Left kidney (tissue), 2 donors: ENCODE measurements around the gene SLC7A1. TPM values are rescaled to one million over a fixed set of nuclear protein-coding genes. Genes with fewer than 3 reads are reported as not detected.

Experiments
- DNase-seq: peaks from one replicate; pipeline ENCODE4 v3.0.0-alpha.2; 2013
- polyA plus RNA-seq: library from polyadenylated mRNA; unstranded; fragments of 120-200 nt; gene quantifications from one replicate; pipeline ENCODE4 v1.2.1, GENCODE V29; 2013; ENCODE audit not compliant: insufficient read length

The SLC7A1 gene
- polyA plus RNA-seq, 1 donor: 16.5 TPM

DNA sequence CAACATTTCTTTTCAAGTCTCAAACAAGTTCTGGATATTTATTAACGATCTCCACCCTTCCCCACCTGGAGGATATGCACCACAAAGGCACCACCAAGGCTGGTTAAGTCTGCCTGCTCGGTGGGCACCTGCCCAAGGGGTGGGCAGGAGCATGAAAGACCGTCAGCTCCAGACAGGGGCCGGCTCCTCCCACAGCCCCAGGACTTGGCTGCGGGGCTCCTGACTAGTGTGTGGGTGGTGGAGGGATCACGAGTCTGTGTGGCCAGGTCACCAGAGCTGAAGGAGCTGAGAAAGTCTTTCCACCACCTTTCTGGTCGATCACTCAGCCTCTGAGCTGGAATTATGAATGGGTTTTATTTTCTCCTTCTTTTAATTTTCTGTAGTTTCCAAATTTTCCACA, 7.8 kb downstream of the SLC7A1 start:
- no peak for DNase-seq

DNA sequence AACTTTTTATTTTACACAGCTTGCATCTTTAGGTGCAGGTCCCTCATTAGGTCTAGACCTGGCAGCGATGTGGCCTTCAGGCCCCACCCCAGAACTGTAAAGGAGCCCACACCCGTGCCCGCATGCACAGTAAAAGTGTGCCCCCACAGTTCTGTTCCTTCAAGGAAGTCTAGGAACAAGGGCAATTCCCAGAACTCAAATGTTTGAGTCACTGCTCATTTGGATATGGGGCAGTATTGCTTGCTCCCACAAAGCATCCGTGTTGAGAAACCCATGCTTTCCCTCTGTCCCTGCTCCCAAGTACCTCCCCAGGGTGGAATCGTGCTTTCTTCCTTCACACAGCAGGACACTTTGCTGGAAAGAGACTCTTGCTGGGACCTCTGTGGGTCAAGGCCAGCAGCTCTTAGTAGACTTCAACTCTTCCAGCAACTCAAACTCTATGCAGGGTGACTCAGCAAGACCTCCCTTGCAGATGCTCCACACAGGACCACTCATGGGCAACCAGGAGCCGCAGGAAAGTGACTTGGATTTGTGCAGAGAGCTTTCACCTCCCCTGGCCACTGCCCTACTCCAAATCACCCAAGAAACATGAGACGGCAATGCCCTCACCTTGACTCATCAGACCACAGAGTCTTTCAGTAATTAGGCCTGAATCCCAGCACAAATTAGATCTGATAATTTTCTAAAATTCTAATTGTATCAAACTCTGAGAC, 12.3 kb downstream of the SLC7A1 start:
- DNase-seq: no peak

DNA sequence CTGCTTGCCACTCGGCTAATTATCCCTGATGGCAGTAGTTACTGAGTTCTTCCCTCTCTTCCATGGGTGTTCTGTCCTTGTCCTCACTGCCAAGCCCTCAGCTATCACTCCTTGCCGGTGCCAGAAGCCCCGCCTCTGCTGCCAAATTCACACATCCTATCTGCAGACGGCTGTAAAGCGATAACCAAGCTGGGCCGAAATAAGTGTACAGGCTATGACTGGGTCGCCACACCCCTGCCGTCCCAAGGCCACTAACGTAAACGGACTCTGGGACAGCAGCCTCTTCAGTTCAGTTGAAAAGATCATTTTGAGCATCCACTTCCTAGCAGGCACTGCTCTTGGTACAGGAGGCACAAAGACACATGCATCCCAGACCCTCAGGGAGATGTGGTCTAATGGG, 13.3 kb downstream of the SLC7A1 start:
- no peak for DNase-seq

DNA sequence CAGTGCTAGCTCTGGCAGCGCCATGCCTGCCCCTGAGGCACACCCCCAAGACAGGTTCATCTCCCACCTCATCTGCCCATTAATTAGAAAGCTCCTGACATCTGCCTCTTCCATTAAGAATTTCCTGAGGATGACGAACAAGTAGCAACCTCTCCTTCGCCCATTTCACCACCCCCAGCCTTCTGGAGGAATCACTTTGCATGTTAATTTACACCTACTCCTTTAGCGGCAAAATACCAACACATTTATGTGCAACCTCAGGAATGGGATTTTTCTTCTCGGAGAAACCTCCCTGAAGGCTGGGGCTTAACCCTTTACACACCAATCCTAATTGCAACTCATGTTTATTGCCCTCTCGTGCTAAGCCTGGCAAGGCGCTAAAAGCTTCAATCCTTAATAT, 13.8 kb downstream of the SLC7A1 start:
- no peak for DNase-seq

DNA sequence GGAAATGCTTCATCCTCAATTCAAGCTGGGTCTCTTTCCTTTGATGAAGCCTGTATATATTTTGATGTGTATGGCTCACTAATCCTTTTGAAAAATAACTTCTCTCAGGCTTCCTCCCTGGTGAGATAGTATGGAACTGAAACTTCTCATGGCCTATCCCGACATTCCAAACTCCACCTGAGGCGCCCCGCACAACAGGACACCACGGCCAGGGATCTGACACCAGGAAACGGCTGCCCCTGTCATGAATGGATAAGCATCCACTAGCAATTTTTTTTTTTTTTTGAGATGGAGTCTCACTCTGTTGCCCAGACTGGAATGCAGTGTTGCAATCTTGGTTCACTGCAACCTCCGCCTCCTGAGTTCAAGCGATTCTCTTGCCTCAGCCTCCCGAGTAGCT, 16.4 kb downstream of the SLC7A1 start:
- DNase-seq: no peak

DNA sequence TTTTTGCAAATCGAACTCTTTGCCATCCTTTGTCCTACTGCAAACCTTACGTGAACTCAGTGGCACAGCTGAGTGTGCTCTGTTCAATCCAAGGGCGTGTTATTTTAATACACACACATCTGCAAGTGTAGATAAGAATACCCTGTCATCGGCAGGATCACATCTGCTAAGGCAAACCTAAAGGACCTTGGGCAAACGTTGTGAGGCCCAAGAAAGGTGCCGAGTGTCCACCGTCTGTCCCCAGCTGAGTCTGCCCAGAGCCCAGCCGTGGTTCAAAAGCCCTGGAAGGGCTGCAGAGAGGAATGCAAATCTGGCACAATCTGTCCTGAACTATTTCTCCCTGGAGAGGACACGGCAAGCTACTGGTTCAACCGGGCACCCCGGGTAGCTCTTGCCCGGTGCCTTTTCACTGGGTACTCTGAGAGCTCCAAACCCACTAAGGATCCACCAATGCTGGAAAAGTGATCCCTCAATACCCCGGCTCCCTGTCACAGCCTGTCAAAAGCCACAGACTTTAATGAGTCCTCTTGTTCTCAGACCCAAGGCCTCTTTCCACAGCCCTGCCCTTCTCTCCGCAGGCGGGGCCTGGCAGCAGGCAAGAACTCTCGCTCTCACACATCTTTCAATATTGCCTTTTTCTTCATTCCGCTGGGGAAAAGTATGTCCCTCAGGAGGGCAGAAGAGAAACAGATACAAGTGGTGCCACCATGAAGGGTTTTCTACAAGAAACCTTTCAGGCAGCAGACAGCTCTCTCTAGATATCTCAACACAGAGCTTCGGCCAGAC, 17.0 kb downstream of the SLC7A1 start:
- no peak for DNase-seq

DNA sequence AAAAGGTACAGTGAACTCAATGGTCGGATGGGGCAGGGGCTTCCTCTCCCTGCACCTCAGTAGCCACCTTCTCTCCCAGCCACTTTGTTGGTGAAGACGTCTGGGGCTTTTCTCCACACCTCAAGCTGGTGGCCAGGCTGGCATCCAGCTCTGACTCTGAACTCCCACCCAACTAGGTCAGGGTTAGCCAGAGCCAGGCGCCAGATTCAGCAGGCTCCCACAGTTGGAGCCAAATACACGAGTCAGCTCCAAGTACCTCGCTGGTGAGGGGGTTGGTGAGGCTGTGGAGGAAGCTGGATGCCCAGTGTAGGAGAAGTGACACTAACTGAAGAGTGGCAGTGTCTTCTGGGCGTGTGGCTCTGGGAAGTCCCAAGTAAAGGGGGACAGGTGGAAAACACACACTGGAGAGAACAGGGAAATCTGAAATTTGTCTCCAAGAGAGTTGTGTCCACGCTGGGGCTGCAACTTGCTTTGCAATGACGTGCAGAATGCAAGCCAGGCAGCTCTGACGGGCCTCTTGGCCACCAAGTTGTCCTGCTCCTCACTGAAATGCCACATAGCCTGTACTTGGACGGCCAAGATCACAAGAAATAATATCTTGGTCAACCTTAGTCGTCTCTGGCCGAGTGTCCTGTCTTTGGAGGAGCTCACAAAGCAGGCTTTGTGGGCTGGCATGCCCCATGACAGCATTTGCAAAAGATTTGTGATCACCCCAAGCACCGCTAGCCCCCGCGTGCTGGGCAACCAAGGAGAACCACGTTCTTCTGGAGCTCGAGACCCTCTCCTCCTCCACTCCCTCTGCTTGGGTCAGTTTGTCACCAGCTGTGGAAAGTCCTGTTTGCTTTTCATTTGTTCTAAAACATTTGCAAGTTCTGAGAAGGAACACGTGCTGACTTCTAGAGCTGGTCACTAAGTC, 18.1 kb downstream of the SLC7A1 start:
- DNase-seq: no peak

DNA sequence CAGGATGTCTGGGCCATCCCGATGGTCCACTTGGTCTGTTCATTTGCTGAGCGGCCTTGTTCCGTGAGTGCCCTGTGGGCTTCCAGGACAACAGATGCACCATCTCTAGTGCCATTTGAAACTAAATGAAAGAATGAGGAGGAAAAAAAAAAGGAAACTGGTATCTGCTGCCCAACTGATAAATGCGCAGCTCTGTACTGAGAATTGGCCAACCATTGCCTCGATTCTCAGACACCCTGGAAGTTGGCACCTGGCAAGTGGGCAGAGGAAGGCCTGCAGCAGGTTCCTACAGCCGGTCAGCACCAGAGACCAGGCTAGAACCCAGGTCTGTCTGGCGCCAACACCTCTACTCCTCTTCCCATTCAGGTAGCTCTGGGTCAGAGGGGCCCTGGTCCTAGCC, 18.9 kb downstream of the SLC7A1 start:
- DNase-seq: no peak

DNA sequence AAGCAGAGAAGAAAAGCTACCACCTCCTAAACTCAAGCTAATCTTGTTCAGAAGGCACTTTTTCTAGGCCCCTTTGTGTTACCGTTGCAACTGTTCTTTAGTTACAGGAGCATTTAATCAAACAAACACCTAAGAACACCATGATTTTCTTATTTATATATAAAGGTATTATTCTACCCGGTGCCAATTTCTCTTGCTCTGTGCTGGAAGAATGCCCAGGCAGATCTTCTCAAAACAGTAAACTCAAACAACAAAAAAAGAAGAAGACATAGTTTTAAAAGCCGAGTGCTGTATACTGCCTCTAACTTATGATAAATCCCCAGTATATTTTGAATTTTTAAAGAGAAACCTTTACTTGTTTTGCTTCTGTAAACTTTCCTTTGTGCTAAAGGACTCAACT, 20.4 kb downstream of the SLC7A1 start:
- DNase-seq: no peak

DNA sequence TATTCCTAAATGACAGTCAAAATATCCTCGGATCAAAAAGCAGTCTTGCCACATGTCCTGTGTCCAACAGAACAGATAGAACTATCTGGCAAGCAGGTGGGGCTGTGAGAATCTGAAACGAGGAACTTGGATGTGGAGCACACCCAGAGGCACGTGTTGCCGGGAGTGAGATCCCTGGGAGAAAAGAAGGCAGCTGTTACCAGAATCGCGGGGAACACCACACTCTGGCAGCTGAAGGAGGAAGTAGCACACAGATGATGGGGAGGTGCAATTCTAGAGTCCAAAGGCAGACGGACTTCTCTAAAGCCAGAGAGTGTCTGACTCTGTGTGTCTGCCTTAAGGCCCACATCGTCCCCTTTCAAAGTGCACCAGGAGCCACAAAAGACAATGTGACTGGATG, 22.3 kb downstream of the SLC7A1 start:
- DNase-seq: no peak

DNA sequence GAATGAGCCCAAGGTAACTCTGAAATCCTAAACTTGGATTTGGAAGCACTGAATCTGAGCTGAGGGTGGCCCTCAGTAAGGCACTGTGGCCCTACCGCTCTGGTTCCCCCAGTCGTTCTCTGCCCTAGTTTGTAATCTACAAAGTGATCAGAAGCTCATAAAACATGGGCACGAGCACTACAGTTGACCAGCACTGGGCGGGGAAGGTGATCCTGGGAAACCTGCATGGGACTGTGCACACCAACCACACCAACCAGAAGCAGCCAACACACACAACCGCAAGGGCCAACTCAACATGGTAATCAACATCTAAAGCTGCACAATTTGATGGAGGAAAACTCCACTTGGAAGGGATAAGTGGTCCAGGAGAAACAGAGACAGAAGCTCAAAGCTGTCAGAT, 22.9 kb downstream of the SLC7A1 start:
- DNase-seq: no peak

DNA sequence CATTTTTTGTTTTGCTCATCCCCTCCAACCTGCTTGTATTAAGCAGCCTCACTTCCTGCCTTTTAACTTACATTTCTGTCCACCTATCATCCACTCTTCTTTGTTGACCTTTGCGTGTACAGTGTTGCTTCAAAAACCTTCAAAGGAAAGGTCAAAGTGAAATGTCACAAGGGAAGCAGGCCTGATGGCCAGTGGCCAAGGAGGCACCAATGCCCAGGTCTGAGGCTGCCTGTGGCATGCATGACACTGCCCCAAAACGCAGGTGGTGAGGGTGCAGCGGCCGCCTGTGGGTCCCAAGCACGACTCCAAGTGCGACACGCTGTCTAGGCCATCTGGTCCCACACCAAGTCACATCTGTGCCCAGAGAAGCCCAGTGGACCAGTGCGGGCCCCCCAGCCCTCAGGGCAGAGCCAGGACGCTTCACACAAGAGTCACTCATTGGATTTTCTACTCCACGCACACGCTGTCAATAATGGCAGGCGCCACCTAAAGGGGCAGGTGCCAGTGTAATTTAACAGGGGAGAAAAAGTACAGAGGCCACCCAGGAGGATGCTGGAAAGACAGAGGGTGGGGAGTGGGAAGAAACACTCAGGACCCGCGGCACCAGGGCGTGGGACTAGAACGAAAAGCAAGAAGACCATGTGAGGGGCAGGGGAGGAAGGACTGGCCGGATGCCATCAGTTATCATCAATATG, 23.5 kb downstream of the SLC7A1 start:
- DNase-seq: no peak

DNA sequence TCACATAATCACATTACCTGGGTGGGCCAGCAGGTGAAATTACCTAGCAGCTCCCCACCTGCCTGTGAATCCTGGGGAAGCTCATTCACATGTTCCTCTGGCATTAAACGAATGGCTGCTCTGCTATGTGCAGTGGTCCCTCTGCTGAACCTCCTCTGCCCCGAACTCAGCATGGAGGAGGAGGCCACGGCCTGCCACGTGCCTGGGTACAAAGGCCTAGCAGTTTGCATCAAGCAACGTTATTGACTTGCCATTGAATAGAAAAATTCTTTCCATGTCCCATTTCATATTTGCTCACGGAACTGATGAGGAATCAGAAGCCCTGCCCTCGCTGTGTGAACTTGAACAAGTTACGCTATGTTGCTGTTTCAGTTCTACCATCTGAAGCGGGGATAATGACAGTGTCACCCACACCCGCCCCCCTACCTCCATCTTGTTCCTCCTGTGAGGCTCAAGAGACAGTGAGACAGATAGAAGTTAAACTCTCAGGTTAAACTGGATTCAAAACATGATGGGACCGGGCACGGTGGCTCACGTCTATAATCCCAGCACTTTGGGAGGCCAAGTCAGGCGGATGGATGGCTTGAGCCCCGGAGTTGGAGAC, 25.3 kb downstream of the SLC7A1 start:
- no peak for DNase-seq

DNA sequence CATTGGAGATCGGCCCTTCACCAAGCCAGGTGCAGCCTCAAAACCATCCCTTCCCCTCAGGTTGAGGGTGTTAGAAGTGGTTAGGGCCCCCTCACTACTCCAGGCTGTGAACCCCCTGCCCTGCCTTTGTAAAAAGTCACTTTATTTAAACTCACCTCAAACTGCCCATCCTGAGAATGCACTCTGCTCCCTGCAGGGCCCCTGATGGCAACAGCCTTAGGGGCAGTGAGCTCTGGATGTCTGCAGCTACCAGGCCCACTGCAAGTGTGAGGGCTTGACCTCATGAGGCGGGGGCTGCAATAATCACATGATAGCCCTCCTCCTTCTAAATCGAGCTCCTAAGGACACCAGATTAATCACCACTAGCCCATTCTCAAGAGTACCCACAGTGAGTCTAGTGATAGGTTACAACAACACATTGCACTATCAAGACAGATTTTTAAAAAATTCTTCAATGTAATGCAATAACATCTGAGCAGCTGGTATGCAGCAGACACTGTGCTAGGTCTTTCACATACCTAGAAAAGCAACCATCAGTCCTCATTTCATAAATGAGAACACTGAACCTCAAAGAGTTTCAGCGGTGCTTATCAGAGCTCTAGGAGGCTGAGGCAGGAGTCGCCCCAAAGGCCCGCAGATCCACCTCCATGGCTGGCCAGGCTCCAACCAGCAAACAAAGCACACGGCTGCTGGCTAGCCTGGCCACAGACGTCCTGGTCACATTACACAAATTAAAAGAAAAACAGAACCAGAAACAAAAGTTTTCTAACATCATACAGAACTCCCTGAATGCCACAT, 26.0 kb downstream of the SLC7A1 start:
- DNase-seq: no peak

DNA sequence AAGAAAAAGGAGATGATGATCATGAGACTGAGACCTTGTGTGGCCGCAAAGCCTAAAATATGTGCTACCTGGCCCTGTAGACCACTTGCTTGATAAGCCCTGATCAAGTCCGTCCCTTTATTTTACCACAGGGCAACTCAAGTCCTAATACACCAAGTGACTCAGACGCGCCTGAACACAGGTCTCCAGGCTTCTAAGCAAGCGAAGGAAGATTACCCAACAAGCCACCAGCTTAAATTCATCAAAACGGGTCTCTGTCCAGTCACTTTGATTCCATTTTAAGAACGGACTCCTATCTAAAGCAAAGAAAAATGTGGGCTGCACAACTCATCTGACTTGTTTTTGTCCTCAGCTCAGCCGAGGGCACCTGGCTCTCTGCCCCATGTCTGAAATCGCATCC, 26.8 kb downstream of the SLC7A1 start:
- DNase-seq: no peak

DNA sequence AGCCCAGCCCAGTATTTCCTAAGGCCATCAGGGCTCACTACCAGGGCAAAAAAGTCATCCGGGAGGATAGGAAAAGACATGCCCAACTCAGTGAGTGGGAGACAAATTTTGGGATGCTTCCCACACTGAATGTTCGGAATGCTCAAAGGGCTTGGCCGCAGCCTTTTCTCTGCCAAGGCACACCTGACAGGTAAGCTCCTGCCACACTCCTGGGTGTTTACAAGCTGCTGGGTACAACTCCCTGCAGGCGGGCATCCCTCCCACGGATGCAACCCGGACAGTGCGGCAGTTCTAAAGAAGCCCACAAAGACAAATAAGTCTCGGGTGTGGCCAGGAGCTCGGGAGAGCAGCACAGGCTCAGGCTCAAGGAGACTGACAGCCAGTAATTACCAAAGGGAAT, 28.1 kb downstream of the SLC7A1 start:
- no peak for DNase-seq

DNA sequence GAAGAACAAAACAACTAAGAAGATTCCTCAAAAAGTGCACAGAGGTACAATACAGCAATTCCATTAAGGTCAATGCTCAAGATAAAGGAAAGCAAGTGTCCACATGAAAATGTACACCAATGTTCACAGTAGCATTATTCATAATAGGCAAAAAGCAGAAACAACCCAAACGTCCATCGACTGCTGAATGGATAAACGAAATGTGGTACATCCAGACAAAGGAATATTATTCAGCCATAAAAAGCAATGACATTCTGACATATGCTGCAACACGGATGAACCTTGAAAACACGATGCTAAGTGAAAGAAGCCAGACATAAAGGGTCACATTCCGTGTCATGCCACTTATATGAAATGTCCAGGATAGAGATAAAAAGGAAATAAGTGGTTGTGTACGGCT, 29.3 kb downstream of the SLC7A1 start:
- DNase-seq: no peak

DNA sequence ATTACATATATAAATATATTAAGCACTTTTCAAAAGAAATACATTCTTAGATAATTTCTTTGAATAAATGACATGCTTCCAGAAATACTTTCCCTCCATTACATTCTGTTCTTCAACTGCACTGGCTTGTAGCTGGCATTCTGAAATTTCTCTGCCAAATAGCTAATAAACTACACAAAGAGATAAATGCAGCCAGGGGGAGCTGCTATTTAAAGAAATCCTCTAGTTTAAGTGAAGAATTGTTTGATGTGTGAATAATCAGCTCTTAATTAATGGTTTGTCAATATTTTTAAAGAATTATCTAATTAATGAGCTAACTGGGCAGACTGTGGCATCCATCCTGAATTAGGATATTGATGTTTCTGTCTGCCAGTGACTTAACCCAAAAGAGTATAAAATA, 30.7 kb downstream of the SLC7A1 start:
- no peak for DNase-seq

DNA sequence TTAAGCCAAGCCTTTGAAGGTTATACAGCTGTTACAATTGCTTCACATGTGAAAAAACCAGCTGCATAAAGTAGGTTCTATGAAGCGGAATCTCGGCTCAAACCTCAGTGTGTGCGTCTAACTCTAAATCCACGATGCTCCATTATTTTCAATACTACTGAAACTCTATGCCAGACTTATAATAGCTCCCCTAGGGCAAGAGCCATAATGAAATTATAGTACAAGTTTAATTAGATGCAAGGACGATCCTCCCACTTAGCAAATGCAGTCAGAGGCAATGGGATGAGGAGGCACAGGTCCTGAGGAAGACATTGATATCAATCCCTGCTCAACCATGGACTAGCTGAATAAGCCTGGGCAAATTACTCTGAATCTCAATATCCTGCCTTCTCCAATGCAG, 31.1 kb downstream of the SLC7A1 start:
- no peak for DNase-seq

DNA sequence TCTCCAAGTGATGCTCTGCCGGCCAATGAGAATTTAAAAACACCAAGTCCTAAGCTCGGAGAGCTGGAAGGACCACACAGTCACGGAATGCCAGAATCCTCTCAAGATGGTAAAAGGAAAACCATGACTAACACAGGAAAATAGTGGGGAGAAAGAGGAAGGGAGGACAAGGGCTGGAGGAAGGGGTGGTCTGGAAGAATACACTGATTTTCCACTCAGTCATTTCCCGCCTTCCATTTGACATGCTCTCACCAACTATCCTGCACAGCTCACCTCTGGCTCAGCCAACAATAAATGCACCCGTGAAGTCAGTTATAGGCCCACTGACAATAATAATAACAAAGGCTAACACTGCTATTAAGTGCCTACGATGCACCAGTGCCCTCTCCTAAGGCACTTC, 31.5 kb downstream of the SLC7A1 start:
- DNase-seq: no peak
